WTC11 (cell line): ENCODE data around the gene RPL21.

Source experiments
- NFYB ChIP-seq: sonication (generic); formaldehyde crosslinking; conservative IDR thresholded peaks from 2 replicates; pipeline ENCODE4 v1.8.0; 2022; ENCODE audit warnings: low read depth, missing genetic modification reagents
- TF ChIP-seq, protein P1 (sequence below): sonication (generic); formaldehyde crosslinking; conservative IDR thresholded peaks from 2 replicates; pipeline ENCODE4 v1.8.1; 2022; ENCODE audit warnings: mild to moderate bottlenecking, missing genetic modification reagents

DNA sequence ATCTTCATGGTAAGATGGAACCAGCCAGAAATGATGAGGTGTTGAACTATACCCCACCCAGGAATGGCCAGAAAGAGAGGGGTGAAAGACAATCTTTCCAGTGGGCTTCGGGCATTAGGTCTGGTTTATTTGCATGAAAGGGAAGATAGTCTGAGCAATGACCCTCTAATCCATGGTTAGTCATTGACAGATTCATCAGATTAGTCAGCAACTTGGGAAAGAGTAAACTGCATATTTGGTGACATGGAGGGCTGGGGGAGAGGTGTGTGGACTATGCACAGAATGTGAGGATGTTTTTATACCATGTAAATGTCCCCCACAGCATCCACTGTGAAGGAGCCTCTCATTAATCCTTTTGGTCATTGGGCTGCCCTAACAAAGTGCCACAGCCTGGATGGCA lies 49.7 kb upstream of the RPL21 start:
- TF ChIP-seq, protein P1, sequence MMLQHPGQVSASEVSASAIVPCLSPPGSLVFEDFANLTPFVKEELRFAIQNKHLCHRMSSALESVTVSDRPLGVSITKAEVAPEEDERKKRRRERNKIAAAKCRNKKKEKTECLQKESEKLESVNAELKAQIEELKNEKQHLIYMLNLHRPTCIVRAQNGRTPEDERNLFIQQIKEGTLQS (CRISPR knock-in tag) = no peak
- no peak for TF ChIP-seq NFYB (CRISPR knock-in tag)
